HepG2 (cell line): ENCODE measurements around the gene SLC35F1. TPM values are rescaled to one million over a fixed set of nuclear protein-coding genes. Genes with fewer than 3 reads are reported as not detected.

ENCODE experiments used
- ATAC-seq: fragments of 200-7000 bp; cut with Tn5 transposase; 3 replicates; pipeline ENCODE4 v1.9.1; 2020; ENCODE audit warnings: mild to moderate bottlenecking, moderate library complexity
- BruUV-seq: library from RNA; stranded (reverse); fragments of 400-500 nt; replicated peaks from 2 replicates; lab custom pipeline; 2021; lab: Mats Ljungman, UMichigan
- CTCF ChIA-PET: fragments of 300-600 bp; formaldehyde crosslinking; extraction: SDS; loops from one replicate; lab custom pipeline; 2021; ENCODE audit warnings: low total read pairs, inconsistent platforms, low intra/inter-chr PET ratio; lab: Yijun Ruan, JAX
- POLR2A ChIA-PET: fragments of 350-600 bp; sonication (Branson Sonifier 250); formaldehyde crosslinking; loops from one replicate; lab custom pipeline; 2020; ENCODE audit warnings: antibody characterized with exemption, inconsistent platforms; lab: Yijun Ruan, JAX
- DNase-seq: peaks from one replicate; pipeline ENCODE4 v3.0.0-alpha.2; 2015; ENCODE audit warnings: low spot score
- FAIRE-seq: peaks from 3 replicates; lab custom pipeline; 2011; peaks lifted over from hg19 to GRCh38; lab: Jason Lieb, UNC
- H2AFZ ChIP-seq: one replicate; pipeline ENCODE4 v1.6.1; 2011; ENCODE audit warnings: low read length, inconsistent platforms
- H3K27ac ChIP-seq: fragments of 300-600 bp; 3 replicates; pipeline ENCODE4 v1.8.0; 2011; ENCODE audit warnings: mixed run types, mild to moderate bottlenecking, mixed read lengths, low read length, inconsistent platforms; ENCODE audit not compliant: insufficient read depth; ENCODE audit errors: extremely low read length
- H3K27me3 ChIP-seq, 2 experiments: fragments of 200-600 bp in 1 of 2; 2 replicates in 1 of 2; 3 replicates in 1 of 2; pipeline versions ENCODE4 v1.6.0 to v1.8.0; 2011; ENCODE audit warnings: low read length in 2 of 2, mild to moderate bottlenecking in 2 of 2, moderate library complexity in 2 of 2, inconsistent platforms in 1 of 2; ENCODE audit not compliant: insufficient read depth in 2 of 2, control insufficient read depth in 1 of 2
- H3K36me3 ChIP-seq, 2 experiments: fragments of 200-600 bp in 1 of 2; replicated peaks in 1 of 2; 2 replicates in 1 of 2; 3 replicates in 1 of 2; pipeline versions ENCODE4 v1.5.1 to v1.8.0; 2011; ENCODE audit warnings: low read length in 2 of 2, inconsistent platforms in 1 of 2; ENCODE audit not compliant: insufficient read depth in 2 of 2, control insufficient read depth in 1 of 2
- H3K4me1 ChIP-seq: 2 replicates; pipeline ENCODE4 v1.5.1; 2012; ENCODE audit warnings: low read length, inconsistent platforms; ENCODE audit not compliant: insufficient read depth
- H3K4me2 ChIP-seq: 2 replicates; pipeline ENCODE4 v1.6.0; 2011; ENCODE audit warnings: low read depth, low read length, inconsistent platforms
- H3K4me3 ChIP-seq, 3 experiments: fragments of 200-600 bp in 1 of 3; sonication (generic), shearing (Covaris generic) in 1 of 3; replicated peaks in 1 of 3; 2 replicates each; pipeline ENCODE4 v1.5.1; 2011 to 2016; ENCODE audit warnings: low read length in 3 of 3, inconsistent platforms in 2 of 3, low read depth in 2 of 3, mild to moderate bottlenecking in 2 of 3, control low read depth in 1 of 3, mixed read lengths in 1 of 3; ENCODE audit not compliant: insufficient read depth in 1 of 3
- H3K79me2 ChIP-seq: one replicate; pipeline ENCODE4 v1.6.1; 2011; ENCODE audit warnings: low read length, inconsistent platforms; ENCODE audit not compliant: insufficient read depth
- H3K9ac ChIP-seq: 2 replicates; pipeline ENCODE4 v1.6.0; 2011; ENCODE audit warnings: mild to moderate bottlenecking, low read depth, low read length, inconsistent platforms; ENCODE audit not compliant: insufficient read depth
- H3K9me3 ChIP-seq: 2 replicates; pipeline ENCODE4 v1.5.1; 2012; ENCODE audit warnings: mild to moderate bottlenecking, low read length
- H4K20me1 ChIP-seq: 2 replicates; pipeline ENCODE4 v1.6.0; 2011; ENCODE audit warnings: inconsistent platforms, mild to moderate bottlenecking, low read length, moderate library complexity; ENCODE audit not compliant: insufficient read depth
- CHD4 ChIP-seq: fragments of 200-600 bp; sonication (generic); IDR thresholded peaks from 2 replicates; pipeline ENCODE4 v1.7.0; 2017; ENCODE audit warnings: mild to moderate bottlenecking, low read length, borderline replicate concordance
- KMT2A ChIP-seq: sonication (generic); formaldehyde crosslinking; IDR thresholded peaks from 2 replicates; pipeline ENCODE4 v1.4.0; 2020; ENCODE audit warnings: missing genetic modification reagents
- PHF8 ChIP-seq: sonication (generic); formaldehyde crosslinking; IDR thresholded peaks from 2 replicates; pipeline ENCODE4 v1.5.0; 2020; ENCODE audit warnings: missing genetic modification reagents
- SSRP1 ChIP-seq: IDR thresholded peaks from 2 replicates; pipeline ENCODE4 v1.6.1; 2016; ENCODE audit warnings: control low read depth
- ZNF280B ChIP-seq: sonication (generic); formaldehyde crosslinking; IDR thresholded peaks from 2 replicates; pipeline ENCODE4 v1.5.0; 2020; ENCODE audit warnings: missing genetic modification reagents, mild to moderate bottlenecking, borderline replicate concordance
- ZNF558 ChIP-seq: sonication (generic); formaldehyde crosslinking; IDR thresholded peaks from 2 replicates; pipeline ENCODE4 v1.9.0; 2022; ENCODE audit warnings: mild to moderate bottlenecking, missing genetic modification reagents, borderline replicate concordance
- ZNF629 ChIP-seq: sonication (generic); formaldehyde crosslinking; conservative IDR thresholded peaks from 2 replicates; pipeline ENCODE4 v1.5.0; 2020; ENCODE audit warnings: missing genetic modification reagents
- ZNF646 ChIP-seq: sonication (generic); formaldehyde crosslinking; IDR thresholded peaks from 2 replicates; pipeline ENCODE4 v1.9.0; 2021; ENCODE audit warnings: mild to moderate bottlenecking, missing genetic modification reagents
- WGBS: methylation state at CpG from one replicate; pipeline ENCODE4 v1.1.6; 2017; ENCODE audit warnings: low lambda C conversion rate; 5-methylcytosine and 5-hydroxymethylcytosine counted together
- in situ Hi-C: cut with HindIII; loops from 2 replicates; pipeline ENCODE4 v1.10.0; 2017; ENCODE audit warnings: low pct_unique_long_range_greater_than_20kb; ENCODE audit not compliant: extremely low pct_ligation_motif_present
- intact Hi-C: fragments of 100-400 bp; cut with micrococcal nuclease; formaldehyde crosslinking; loops from one replicate; pipeline ENCODE4 v1.10.0; 2022; ENCODE audit not compliant: unreplicated experiment
- polyA plus RNA-seq, 8 experiments: library from polyadenylated mRNA; depleted of rRNA in 3 of 8; stranded (reverse) in 7 of 8; unstranded in 1 of 8; fragments of >200 nt; fragmentation: Illumina TruSeq in 4 of 8; extraction: Trizol in 4 of 8; gene quantifications; 2 replicates each; pipeline versions ENCODE4 v1.2.1 to v1.2.3, GENCODE V29; 2011 to 2016; ENCODE audit warnings: low read depth in 4 of 8, missing spikeins in 1 of 8, mixed read lengths in 1 of 8; ENCODE audit not compliant: insufficient read depth in 1 of 8
- total RNA-seq, 5 experiments: library from RNA; depleted of rRNA; stranded (reverse); fragments of >200 nt; fragmentation: Illumina TruSeq; extraction: Trizol; gene quantifications; 2 replicates each; pipeline ENCODE4 v1.2.3, GENCODE V29; 2016; ENCODE audit warnings: low read depth in 1 of 5

The SLC35F1 gene
- total and polyA plus RNA-seq, 2 of the 13 experiments (the other 11 are each of a cell fraction or from before 2014, with no cell fraction given): 0.01 TPM; not detected in 1

GRCh38 chr6:117951783-117952182 is 44.7 kb downstream of the SLC35F1 start:
- POLR2A ChIA-PET: no interaction called here
- Histone ChIP-seq H3K27ac (no peak overlapping the region), H4K20me1 (no peaks in the 10 kb centered on the region), H3K27me3 (no peaks in the 10 kb centered on the region; a peak in 1 of 5 replicates), H3K4me2 (no peak overlapping the region), H3K4me1 (no peaks in the 10 kb centered on the region), H3K9me3 (no peaks in the 10 kb centered on the region), H3K9ac (no peak overlapping the region), H3K36me3 (no peaks in the 10 kb centered on the region), H2AFZ (no peak overlapping the region), H3K79me2 (no peaks in the 10 kb centered on the region), H3K4me3 (no peak overlapping the region)
- FAIRE-seq: no peak
- CTCF ChIA-PET: no interaction called here
- intact Hi-C loops (no loop called here), in situ Hi-C loops (no loop called here)
- no peak for DNase-seq
- ATAC-seq: no peak
- 0% methylated on average over 3 of the region's 3 CpGs for WGBS
- TF ChIP-seq PHF8: no peak
- TF ChIP-seq SSRP1: no peak
- BruUV-seq: no TSS peak

- intact Hi-C loops: no loop called here
- no TSS peak for BruUV-seq
Measured at GRCh38 chr6:117955684-117956256, 48.7 kb downstream of the SLC35F1 start.

More at GRCh38 chr6:117955684-117956256, 48.7 kb downstream of the SLC35F1 start:
- no peaks in the 10 kb centered on the region for H3K9me3 ChIP-seq
- H4K20me1 ChIP-seq: no peaks in the 10 kb centered on the region
- 0% methylated on average over 2 of the region's 2 CpGs for WGBS
- POLR2A ChIA-PET: no interaction called here
- TF ChIP-seq ZNF629 (no peak), ZNF558 (CRISPR knock-in tag) (no peak), CHD4 (no peak), ZNF646 (CRISPR knock-in tag) (no peak), ZNF280B (no peak), KMT2A (no peak)
- FAIRE-seq (no peak), ATAC-seq (no peak), DNase-seq (no peak)
- in situ Hi-C loops: no loop called here
- no peak overlapping the region for H3K4me3 ChIP-seq
- no peak overlapping the region for H3K9ac ChIP-seq
- no peaks in the 10 kb centered on the region for H3K4me1 ChIP-seq
- no peak overlapping the region for H3K4me2 ChIP-seq
- no peak overlapping the region for H3K27ac ChIP-seq
- H3K36me3 ChIP-seq: no peaks in the 10 kb centered on the region
- CTCF ChIA-PET: no interaction called here
- no peak overlapping the region for H2AFZ ChIP-seq
- H3K79me2 ChIP-seq: no peaks in the 10 kb centered on the region
- no peaks in the 10 kb centered on the region; a peak in 1 of 5 replicates for H3K27me3 ChIP-seq
